ENCODE data around the gene SMYD3.

The SMYD3 gene

DNA sequence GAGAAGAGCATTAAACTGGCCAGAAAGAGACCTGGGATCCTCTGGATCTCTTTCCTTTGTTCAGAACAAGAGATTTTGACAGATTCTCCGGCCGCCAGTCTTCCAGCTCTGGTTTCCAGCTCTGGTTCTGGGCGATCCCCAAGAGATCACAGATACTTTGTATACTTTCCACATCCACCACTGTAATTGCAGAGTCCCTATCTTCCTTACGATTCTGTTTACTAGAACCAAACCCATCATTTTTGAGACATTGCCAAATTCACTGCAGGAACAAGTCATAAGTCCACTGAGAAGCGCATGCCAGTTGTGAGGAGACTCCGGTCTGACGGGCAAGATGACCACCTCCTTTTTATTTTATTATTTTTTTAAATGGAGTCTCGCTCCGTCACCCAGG, 505.2 kb downstream of the SMYD3 start:
- H3K9me2 ChIP-seq (replicated peaks; ENCODE audit: insufficient read depth, low read length), result no peaks in the 10 kb centered on the region
- H3K79me2 ChIP-seq (ENCODE audit: low read length), result no peaks in the 10 kb centered on the region
- no peak overlapping the region for H3K4me3 ChIP-seq (ENCODE audit: low read length)
- H3K36me3 ChIP-seq (replicated peaks; ENCODE audit: insufficient read depth, low read length), result no peaks in the 10 kb centered on the region
- no peaks in the 10 kb centered on the region for H3F3A ChIP-seq (ENCODE audit: insufficient read depth, low read length)
- no peak overlapping the region for H3K4me2 ChIP-seq (ENCODE audit: low read depth, low read length)
- no peak for DNase-seq
- no peak overlapping the region for H3K27ac ChIP-seq (ENCODE audit: low read length)
- H3K9me3 ChIP-seq (replicated peaks; ENCODE audit: insufficient read depth, low read length), result no peaks in the 10 kb centered on the region
- no peak overlapping the region for H3K9ac ChIP-seq (ENCODE audit: low read length)
- H2AFZ ChIP-seq (ENCODE audit: low read length), result no peak overlapping the region
- no peaks in the 10 kb centered on the region for H3K27me3 ChIP-seq (replicated peaks; ENCODE audit: insufficient read depth, low read length)
- no peaks in the 10 kb centered on the region for H3K4me1 ChIP-seq (ENCODE audit: low read length)
- no peak for TF ChIP-seq EZH2phosphoT487 (IDR thresholded peaks at IDR 0.05; ENCODE audit: low read length)
- TF ChIP-seq, protein P1, sequence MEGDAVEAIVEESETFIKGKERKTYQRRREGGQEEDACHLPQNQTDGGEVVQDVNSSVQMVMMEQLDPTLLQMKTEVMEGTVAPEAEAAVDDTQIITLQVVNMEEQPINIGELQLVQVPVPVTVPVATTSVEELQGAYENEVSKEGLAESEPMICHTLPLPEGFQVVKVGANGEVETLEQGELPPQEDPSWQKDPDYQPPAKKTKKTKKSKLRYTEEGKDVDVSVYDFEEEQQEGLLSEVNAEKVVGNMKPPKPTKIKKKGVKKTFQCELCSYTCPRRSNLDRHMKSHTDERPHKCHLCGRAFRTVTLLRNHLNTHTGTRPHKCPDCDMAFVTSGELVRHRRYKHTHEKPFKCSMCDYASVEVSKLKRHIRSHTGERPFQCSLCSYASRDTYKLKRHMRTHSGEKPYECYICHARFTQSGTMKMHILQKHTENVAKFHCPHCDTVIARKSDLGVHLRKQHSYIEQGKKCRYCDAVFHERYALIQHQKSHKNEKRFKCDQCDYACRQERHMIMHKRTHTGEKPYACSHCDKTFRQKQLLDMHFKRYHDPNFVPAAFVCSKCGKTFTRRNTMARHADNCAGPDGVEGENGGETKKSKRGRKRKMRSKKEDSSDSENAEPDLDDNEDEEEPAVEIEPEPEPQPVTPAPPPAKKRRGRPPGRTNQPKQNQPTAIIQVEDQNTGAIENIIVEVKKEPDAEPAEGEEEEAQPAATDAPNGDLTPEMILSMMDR (IDR thresholded peaks at IDR 0.05; ENCODE audit: low read length), result no peak
- TF ChIP-seq EZH2 (optimal IDR thresholded peaks at IDR 0.05; ENCODE audit: low read depth, low read length), result no peak
- no peaks in the 10 kb centered on the region for H4K20me1 ChIP-seq (ENCODE audit: insufficient read depth, low read length)

DNA sequence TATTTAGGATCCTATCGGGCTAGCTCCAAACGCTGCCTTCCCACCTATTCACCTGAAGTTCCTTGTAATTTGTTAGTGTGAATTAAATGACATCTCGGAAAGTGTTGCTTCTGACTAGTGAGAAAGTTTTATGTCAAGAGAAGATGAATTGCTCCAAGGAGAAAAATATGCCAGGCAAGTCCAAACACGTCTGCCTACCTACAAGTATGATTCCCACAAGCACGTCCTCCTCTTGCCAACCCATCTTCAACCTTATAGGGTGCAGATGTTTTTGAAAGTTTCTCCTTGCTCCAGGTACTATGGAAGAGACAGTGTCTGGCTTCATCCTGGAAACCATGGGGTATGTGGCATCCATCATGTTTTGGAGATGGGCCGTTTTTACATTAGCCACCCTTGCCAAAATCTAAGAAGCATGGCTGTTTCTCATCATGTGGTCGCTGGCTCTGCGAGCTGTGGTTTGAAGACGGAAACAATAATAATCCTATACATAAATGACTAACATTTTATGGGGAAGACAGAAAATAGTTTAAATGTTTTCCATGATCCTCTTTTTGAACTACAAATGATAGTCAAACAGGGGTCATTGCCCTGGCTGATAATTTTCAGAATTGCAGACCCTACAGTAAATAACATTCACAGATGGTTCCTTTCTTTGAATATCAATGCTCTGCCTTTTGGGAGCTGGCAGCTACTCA, 505.8 kb downstream of the SMYD3 start:
- H3K4me1 ChIP-seq (ENCODE audit: low read length), result no peaks in the 10 kb centered on the region
- no peak for DNase-seq
- H2AFZ ChIP-seq (ENCODE audit: low read length), result no peak overlapping the region
- no peaks in the 10 kb centered on the region for H3K79me2 ChIP-seq (ENCODE audit: low read length)
- H3K27ac ChIP-seq (ENCODE audit: low read length), result no peak overlapping the region
- no peaks in the 10 kb centered on the region for H3K9me2 ChIP-seq (replicated peaks; ENCODE audit: insufficient read depth, low read length)
- H3F3A ChIP-seq (ENCODE audit: insufficient read depth, low read length), result no peaks in the 10 kb centered on the region
- H4K20me1 ChIP-seq (ENCODE audit: insufficient read depth, low read length), result no peaks in the 10 kb centered on the region
- TF ChIP-seq EZH2phosphoT487 (IDR thresholded peaks at IDR 0.05; ENCODE audit: low read length) (no peak), EZH2 (optimal IDR thresholded peaks at IDR 0.05; ENCODE audit: low read depth, low read length) (no peak)
- TF ChIP-seq, protein P1 (IDR thresholded peaks at IDR 0.05; ENCODE audit: low read length), result no peak
- H3K9me3 ChIP-seq (replicated peaks; ENCODE audit: insufficient read depth, low read length), result no peaks in the 10 kb centered on the region
- no peak overlapping the region for H3K9ac ChIP-seq (ENCODE audit: low read length)
- no peak overlapping the region for H3K4me2 ChIP-seq (ENCODE audit: low read depth, low read length)
- no peaks in the 10 kb centered on the region for H3K27me3 ChIP-seq (replicated peaks; ENCODE audit: insufficient read depth, low read length)
- H3K36me3 ChIP-seq (replicated peaks; ENCODE audit: insufficient read depth, low read length), result no peaks in the 10 kb centered on the region
- H3K4me3 ChIP-seq (ENCODE audit: low read length), result no peak overlapping the region

DNA sequence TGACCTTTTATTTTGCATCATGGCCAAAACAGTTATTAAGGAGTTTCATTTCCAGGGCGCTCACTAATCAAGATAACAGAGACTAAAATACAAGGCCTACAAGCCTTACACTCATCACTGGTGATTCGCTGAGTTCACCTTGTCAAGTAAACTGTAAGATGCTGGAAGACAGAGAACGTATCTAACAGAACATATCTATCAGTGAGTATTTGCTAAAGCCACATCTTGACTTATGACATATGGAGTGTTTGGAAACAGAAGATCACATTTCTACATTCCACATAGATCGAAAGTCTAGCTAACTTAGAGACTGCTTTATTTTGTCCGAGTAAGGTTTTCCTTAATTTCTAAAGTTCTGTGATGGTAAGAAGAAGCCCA, 506.5 kb downstream of the SMYD3 start:
- H2AFZ ChIP-seq (ENCODE audit: low read length), result no peak overlapping the region
- no peak overlapping the region for H3K27ac ChIP-seq (ENCODE audit: low read length)
- TF ChIP-seq EZH2 (optimal IDR thresholded peaks at IDR 0.05; ENCODE audit: low read depth, low read length) (no peak), EZH2phosphoT487 (IDR thresholded peaks at IDR 0.05; ENCODE audit: low read length) (no peak)
- TF ChIP-seq, protein P1 (IDR thresholded peaks at IDR 0.05; ENCODE audit: low read length), result no peak
- no peaks in the 10 kb centered on the region for H3K79me2 ChIP-seq (ENCODE audit: low read length)
- H3K4me1 ChIP-seq (ENCODE audit: low read length), result no peaks in the 10 kb centered on the region
- no peaks in the 10 kb centered on the region for H3F3A ChIP-seq (ENCODE audit: insufficient read depth, low read length)
- no peaks in the 10 kb centered on the region for H3K9me2 ChIP-seq (replicated peaks; ENCODE audit: insufficient read depth, low read length)
- no peaks in the 10 kb centered on the region for H3K27me3 ChIP-seq (replicated peaks; ENCODE audit: insufficient read depth, low read length)
- no peak overlapping the region for H3K4me2 ChIP-seq (ENCODE audit: low read depth, low read length)
- no peak overlapping the region for H3K9ac ChIP-seq (ENCODE audit: low read length)
- no peaks in the 10 kb centered on the region for H4K20me1 ChIP-seq (ENCODE audit: insufficient read depth, low read length)
- H3K9me3 ChIP-seq (replicated peaks; ENCODE audit: insufficient read depth, low read length), result no peaks in the 10 kb centered on the region
- H3K4me3 ChIP-seq (ENCODE audit: low read length), result no peak overlapping the region
- DNase-seq, result no peak
- H3K36me3 ChIP-seq (replicated peaks; ENCODE audit: insufficient read depth, low read length), result no peaks in the 10 kb centered on the region
